ENCODE measurements around the gene ZBTB21.

GRCh38 chr21:41979751-41980369 lies 30.3 kb downstream of the ZBTB21 start:
- TF ChIP-seq SIRT6 (IDR thresholded peaks at IDR 0.05; ENCODE audit: low read length): no peak
- no peak for TF ChIP-seq CTCF (IDR thresholded peaks at IDR 0.05; ENCODE audit: control extremely low read depth in 1 of 3, insufficient read depth in 1 of 3, low read depth in 1 of 3, low read length in 3 of 3)
- TF ChIP-seq CHD2 (IDR thresholded peaks at IDR 0.05; ENCODE audit: low read length): no peak
